KMS-11 (cell line): Measurements from ENCODE around the gene PRSS56.

Experiments used
- H2AFZ ChIP-seq: fragments of 200-600 bp; sonication (generic); 2 replicates; pipeline ENCODE4 v1.6.1; 2016; ENCODE audit warnings: antibody characterized with exemption, mixed run types, low read depth
- H3K27ac ChIP-seq: fragments of 200-600 bp; sonication (generic); 2 replicates; pipeline ENCODE4 v1.6.1; 2016; ENCODE audit warnings: mild to moderate bottlenecking, mixed run types
- H3K27me3 ChIP-seq: fragments of 200-600 bp; sonication (generic); 2 replicates; pipeline ENCODE4 v1.6.1; 2017; ENCODE audit warnings: mild to moderate bottlenecking, low read depth, mixed run types, moderate library complexity; ENCODE audit not compliant: insufficient read depth
- H3K36me3 ChIP-seq: fragments of 200-600 bp; sonication (generic); 2 replicates; pipeline ENCODE4 v1.6.1; 2017; ENCODE audit warnings: mild to moderate bottlenecking, mixed run types; ENCODE audit not compliant: insufficient read depth
- H3K4me1 ChIP-seq: fragments of 200-600 bp; sonication (generic); 2 replicates; pipeline ENCODE4 v1.6.1; 2016; ENCODE audit warnings: mild to moderate bottlenecking, low read depth, mixed run types; ENCODE audit not compliant: poor library complexity, severe bottlenecking
- H3K4me2 ChIP-seq: fragments of 200-600 bp; sonication (generic); 2 replicates; pipeline ENCODE4 v1.7.0; 2016; ENCODE audit warnings: mild to moderate bottlenecking, mixed run types
- H3K4me3 ChIP-seq: fragments of 200-600 bp; sonication (generic); IDR thresholded peaks from 2 replicates; pipeline ENCODE4 v1.6.1; 2017; ENCODE audit warnings: low read depth, low read length, mixed read lengths; ENCODE audit not compliant: insufficient read depth
- H3K79me2 ChIP-seq: fragments of 200-600 bp; sonication (generic); 2 replicates; pipeline ENCODE4 v1.6.1; 2016; ENCODE audit warnings: low read depth, mixed run types; ENCODE audit not compliant: insufficient read depth
- H3K9ac ChIP-seq: fragments of 200-600 bp; sonication (generic); 2 replicates; pipeline ENCODE4 v1.6.1; 2016; ENCODE audit warnings: mild to moderate bottlenecking, mixed run types
- H4K20me1 ChIP-seq: fragments of 200-600 bp; sonication (generic); 2 replicates; pipeline ENCODE4 v1.6.1; 2016; ENCODE audit warnings: mild to moderate bottlenecking, mixed run types; ENCODE audit not compliant: insufficient read depth
- CTCF ChIP-seq: fragments of 200-600 bp; sonication (generic); conservative IDR thresholded peaks from 2 replicates; pipeline ENCODE4 v1.6.1; 2017; ENCODE audit warnings: low read depth, mild to moderate bottlenecking, antibody characterized with exemption, low read length, moderate library complexity, mixed read lengths

The PRSS56 gene

GRCh38 chr2:232526372-232526941, 6.3 kb downstream of the PRSS56 start:
- no peaks in the 10 kb centered on the region for H3K36me3 ChIP-seq
- H3K4me2 ChIP-seq: no peak overlapping the region
- no peaks in the 10 kb centered on the region for H3K4me1 ChIP-seq
- H4K20me1 ChIP-seq: no peaks in the 10 kb centered on the region
- TF ChIP-seq CTCF: no peak
- H2AFZ ChIP-seq: no peak overlapping the region
- H3K9ac ChIP-seq: no peak overlapping the region
- peaks cover 25% of the 10 kb centered on the region for H3K27me3 ChIP-seq
- no peak overlapping the region for H3K4me3 ChIP-seq
- no peak overlapping the region for H3K27ac ChIP-seq
- no peaks in the 10 kb centered on the region for H3K79me2 ChIP-seq

GRCh38 chr2:232527905-232528470, 7.8 kb downstream of the PRSS56 start:
- H3K4me1 ChIP-seq: no peaks in the 10 kb centered on the region
- no peak overlapping the region for H2AFZ ChIP-seq
- no peaks in the 10 kb centered on the region for H3K36me3 ChIP-seq
- no peak overlapping the region for H3K4me2 ChIP-seq
- H3K4me3 ChIP-seq: no peak overlapping the region
- H3K9ac ChIP-seq: no peak overlapping the region
- H4K20me1 ChIP-seq: no peaks in the 10 kb centered on the region
- peaks cover 16% of the 10 kb centered on the region for H3K27me3 ChIP-seq
- TF ChIP-seq CTCF: no peak
- H3K79me2 ChIP-seq: no peaks in the 10 kb centered on the region
- no peak overlapping the region for H3K27ac ChIP-seq

DNA sequence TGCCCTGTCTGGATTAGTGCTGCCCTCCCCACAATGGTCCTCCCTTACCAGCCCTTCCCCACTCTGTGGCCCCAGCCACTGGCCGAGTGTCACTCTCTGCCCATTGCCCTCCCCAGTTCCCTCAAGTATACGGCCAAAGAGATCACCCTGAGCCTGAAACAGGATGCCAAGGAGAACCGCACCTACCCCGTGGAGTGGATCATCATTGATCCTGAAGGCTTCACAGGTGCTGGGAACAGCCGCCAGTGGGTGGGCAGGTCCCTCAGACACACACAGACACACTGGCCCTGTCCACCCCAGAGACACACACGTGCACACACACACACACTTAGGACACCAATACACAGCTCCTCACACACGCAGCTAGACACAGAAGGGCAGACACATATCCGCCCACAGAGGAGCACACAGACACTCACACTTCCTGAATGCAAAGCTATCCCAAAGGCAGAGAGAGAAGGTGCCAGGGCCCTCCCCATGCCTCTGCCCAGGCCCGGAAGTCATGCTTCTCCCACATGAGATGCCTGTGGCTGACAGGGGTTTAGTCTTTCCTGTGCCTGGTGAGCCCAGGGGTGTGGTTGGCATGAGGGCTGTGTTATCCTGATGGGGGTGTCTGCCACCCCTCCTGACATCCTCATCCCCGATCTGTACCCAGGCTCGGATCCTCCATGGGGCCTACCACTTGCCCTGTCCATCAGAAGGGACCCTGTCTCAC, 8.7 kb downstream of the PRSS56 start:
- Histone ChIP-seq H3K9ac (no peak overlapping the region), H3K4me2 (no peak overlapping the region), H2AFZ (no peak overlapping the region), H4K20me1 (no peaks in the 10 kb centered on the region), H3K27me3 (peaks cover 8% of the 10 kb centered on the region; the same call in 1 of the 2 replicates), H3K4me1 (no peaks in the 10 kb centered on the region), H3K79me2 (no peaks in the 10 kb centered on the region), H3K27ac (no peak overlapping the region), H3K4me3 (no peak overlapping the region), H3K36me3 (no peaks in the 10 kb centered on the region)
- no peak for TF ChIP-seq CTCF

- Histone ChIP-seq H4K20me1 (no peaks in the 10 kb centered on the region), H3K27ac (no peak overlapping the region), H3K9ac (no peak overlapping the region), H3K27me3 (no peaks in the 10 kb centered on the region; the same call in 1 of the 2 replicates), H3K4me2 (no peak overlapping the region), H3K79me2 (no peaks in the 10 kb centered on the region), H3K4me1 (no peaks in the 10 kb centered on the region), H3K36me3 (no peaks in the 10 kb centered on the region), H3K4me3 (no peak overlapping the region), H2AFZ (no peak overlapping the region)
- TF ChIP-seq CTCF: no peak
These were observed 9.8 kb downstream of the PRSS56 start for GRCh38 chr2:232529806-232530547.
